ENCODE data around the gene GLCCI1. TPM values are rescaled to one million over a fixed set of nuclear protein-coding genes. Genes with fewer than 3 reads are reported as not detected.

Gene GLCCI1
- total and polyA plus RNA-seq, 2 of the 8 experiments (the other 6 are each of a cell fraction or from before 2014, with no cell fraction given): 12.4 to 27.7 TPM

DNA sequence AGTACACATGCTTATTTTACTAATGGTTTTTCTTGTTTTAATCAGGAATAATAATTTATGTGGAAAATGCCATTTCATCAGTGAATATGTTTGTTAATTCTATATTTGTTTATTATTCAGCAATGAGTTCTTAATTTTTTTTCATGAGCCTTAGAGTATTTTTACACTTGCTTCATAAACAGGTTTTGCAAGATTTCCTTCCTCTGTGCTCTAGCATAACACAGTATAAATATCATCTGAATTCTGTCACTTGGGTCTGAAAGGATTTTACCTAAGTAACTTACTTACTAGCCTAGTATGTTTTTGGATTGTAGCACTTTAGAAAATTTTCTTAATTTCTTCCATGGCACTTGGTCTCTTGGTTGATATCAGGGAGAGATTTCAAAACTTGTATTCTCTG is 45.8 kb downstream of the GLCCI1 start:
- no peak overlapping the region for H3K27ac ChIP-seq (ENCODE audit: low read depth, low read length)
- H3K79me1 ChIP-seq (ENCODE audit: low read depth, low read length): no peaks in the 10 kb centered on the region
- H3K4ac ChIP-seq (replicated peaks; ENCODE audit: insufficient read length, low read depth, low read length): no peak overlapping the region
- no peak overlapping the region for H2BK12ac ChIP-seq (ENCODE audit: low read depth, low read length)
- no peak for DNase-seq (ENCODE audit: low read depth in 1 of 2, low spot score in 2 of 2)
- H2BK15ac ChIP-seq (ENCODE audit: low read length): no peak overlapping the region
- H3K27me3 ChIP-seq (replicated peaks in 1 of 4; ENCODE audit: control insufficient read depth in 3 of 4, extremely low read depth in 1 of 4, insufficient read depth in 3 of 4, low read length in 3 of 4): no peaks in the 10 kb centered on the region
- no peaks in the 10 kb centered on the region for H3K23me2 ChIP-seq (ENCODE audit: low read depth, low read length)
- no peak overlapping the region for H3K4me3 ChIP-seq (ENCODE audit: extremely low read depth in 1 of 4, insufficient read depth in 2 of 4, low read depth in 3 of 4, low read length in 4 of 4)
- no peak overlapping the region for H3K14ac ChIP-seq (ENCODE audit: insufficient read length)
- no peak overlapping the region for H3K9ac ChIP-seq (replicated peaks in 1 of 4; ENCODE audit: extremely low read depth in 1 of 4, low read depth in 3 of 4, low read length in 3 of 4)
- no peaks in the 10 kb centered on the region; a peak in 1 of 4 replicates for H3K79me2 ChIP-seq (ENCODE audit: control insufficient read depth in 1 of 2, insufficient read depth in 2 of 2, low read length in 2 of 2)
- no peak overlapping the region for H2BK5ac ChIP-seq (ENCODE audit: low read depth, low read length)
- H2AK5ac ChIP-seq (ENCODE audit: low read depth, low read length): no peak overlapping the region
- no peak overlapping the region for H3K56ac ChIP-seq (replicated peaks; ENCODE audit: insufficient read length, low read depth, low read length)
- H3K23ac ChIP-seq (ENCODE audit: insufficient read length): no peak overlapping the region
- no peak overlapping the region for H2AFZ ChIP-seq (ENCODE audit: low read length)
- POLR2A ChIA-PET (ENCODE audit: partially characterized antibody): no interaction called here
- no peak for TF ChIP-seq FOSL1 (IDR thresholded peaks at IDR 0.05; ENCODE audit: insufficient read depth, low read depth, low read length)
- TF ChIP-seq KDM5A (IDR thresholded peaks at IDR 0.05; ENCODE audit: low read length): no peak
- no peak for TF ChIP-seq SIRT6 (IDR thresholded peaks at IDR 0.05; ENCODE audit: low read length)
- TF ChIP-seq BRCA1 (IDR thresholded peaks at IDR 0.05; ENCODE audit: low read depth, low read length): no peak
- no peak for TF ChIP-seq KDM4A (IDR thresholded peaks at IDR 0.05; ENCODE audit: low read depth, low read length, severe bottlenecking)
- TF ChIP-seq BACH1 (IDR thresholded peaks at IDR 0.05; ENCODE audit: low read length): no peak
- TF ChIP-seq GTF2F1 (IDR thresholded peaks at IDR 0.05; ENCODE audit: borderline replicate concordance, low read depth, low read length): no peak
- no peak for TF ChIP-seq SP1 (IDR thresholded peaks at IDR 0.05; ENCODE audit: low read depth, low read length)
- TF ChIP-seq SP2 (IDR thresholded peaks at IDR 0.05; ENCODE audit: low read length): no peak
- TF ChIP-seq CBX5 (IDR thresholded peaks at IDR 0.05; ENCODE audit: low read depth, low read length): no peak
- no peak overlapping the region for H3K4me2 ChIP-seq (ENCODE audit: insufficient read depth in 1 of 2, low read depth in 2 of 2, low read length in 2 of 2)
- H4K91ac ChIP-seq (replicated peaks; ENCODE audit: insufficient read length, low read length): no peak overlapping the region
- no peaks in the 10 kb centered on the region for H4K20me1 ChIP-seq (replicated peaks in 1 of 2; ENCODE audit: control insufficient read depth in 1 of 2, insufficient read depth in 2 of 2, low read length in 2 of 2)
- H2BK120ac ChIP-seq (replicated peaks; ENCODE audit: low read depth, low read length): no peak overlapping the region
- no peak overlapping the region for H2BK20ac ChIP-seq (ENCODE audit: low read length)
- CTCF ChIA-PET (ENCODE audit: partially characterized antibody): no interaction called here
- H4K8ac ChIP-seq (ENCODE audit: extremely low read depth, insufficient read depth, low read length): no peak overlapping the region
- FAIRE-seq: no peak
- H3K36me3 ChIP-seq (ENCODE audit: control insufficient read depth in 2 of 4, insufficient read depth in 4 of 4, low read length in 3 of 4): no peaks in the 10 kb centered on the region; a peak in 2 of 8 replicates
- no peaks in the 10 kb centered on the region for H3K9me3 ChIP-seq (ENCODE audit: insufficient read depth in 2 of 2, low read depth in 1 of 2, low read length in 1 of 2)
- no peak overlapping the region for H4K5ac ChIP-seq (ENCODE audit: insufficient read length, low read depth, low read length)
- no peak overlapping the region for H3K18ac ChIP-seq (ENCODE audit: extremely low read depth, low read length)
- no peaks in the 10 kb centered on the region for H3K4me1 ChIP-seq (replicated peaks in 1 of 4; ENCODE audit: control insufficient read depth in 3 of 4, insufficient read depth in 4 of 4, low read length in 3 of 4)
